Tibial artery (tissue), 4 donors: ENCODE results near the gene TBC1D8B.
"Not testable (repeated sequence)": the region's sequence is repeated elsewhere in the genome, so short reads cannot be mapped to it uniquely, and the experiment has no call there.

ENCODE experiments used
- DNase-seq, 2 donors: peaks; one replicate each; pipeline ENCODE4 v3.0.0-alpha.2; 2019
- H3K27ac ChIP-seq, 2 donors: fragments of 200-600 bp; sonication (generic) in 1 of 2; 1 replicate in 1 of 2; 2 replicates in 1 of 2; pipeline ENCODE4 v1.5.1; 2018 to 2019; ENCODE audit warnings: mild to moderate bottlenecking in 1 of 2
- H3K27me3 ChIP-seq, 2 donors: fragments of 200-600 bp; sonication (generic) in 1 of 2; one replicate each; pipeline versions ENCODE4 v1.5.1 to v1.6.0; 2016 to 2019
- H3K36me3 ChIP-seq, 3 donors: fragments of 200-600 bp; sonication (generic) in 2 of 3; one replicate each; pipeline ENCODE4 v1.5.1; 2016 to 2019; ENCODE audit warnings: mild to moderate bottlenecking in 2 of 3
- H3K4me1 ChIP-seq, 4 donors: fragments of 200-600 bp; sonication (generic) in 2 of 4; 1 replicate in 3 of 4; 2 replicates in 1 of 4; pipeline ENCODE4 v1.5.1; 2016 to 2019
- H3K4me3 ChIP-seq, 2 donors: fragments of 200-600 bp; sonication (generic) in 1 of 2; 1 replicate in 1 of 2; 2 replicates in 1 of 2; pipeline ENCODE4 v1.5.1; 2018 to 2019; ENCODE audit warnings: mild to moderate bottlenecking in 2 of 2
- H3K9me3 ChIP-seq, 3 donors: fragments of 200-600 bp; sonication (generic) in 1 of 3; one replicate each; pipeline ENCODE4 v1.5.1; 2016 to 2019
- CTCF ChIP-seq, 2 experiments: fragments of 200-600 bp in 1 of 2; fragments of 450-650 bp in 1 of 2; IDR thresholded peaks; one replicate each; pipeline ENCODE4 v1.5.1; 2017 to 2019; ENCODE audit warnings: antibody characterized with exemption in 2 of 2, mild to moderate bottlenecking in 1 of 2, moderate library complexity in 1 of 2
- intact Hi-C: fragments of 100-400 bp; cut with DNase I; formaldehyde crosslinking; loops from one replicate; pipeline ENCODE4 v1.15.0; 2023; ENCODE audit warnings: low total_unique reads

TBC1D8B gene

DNA sequence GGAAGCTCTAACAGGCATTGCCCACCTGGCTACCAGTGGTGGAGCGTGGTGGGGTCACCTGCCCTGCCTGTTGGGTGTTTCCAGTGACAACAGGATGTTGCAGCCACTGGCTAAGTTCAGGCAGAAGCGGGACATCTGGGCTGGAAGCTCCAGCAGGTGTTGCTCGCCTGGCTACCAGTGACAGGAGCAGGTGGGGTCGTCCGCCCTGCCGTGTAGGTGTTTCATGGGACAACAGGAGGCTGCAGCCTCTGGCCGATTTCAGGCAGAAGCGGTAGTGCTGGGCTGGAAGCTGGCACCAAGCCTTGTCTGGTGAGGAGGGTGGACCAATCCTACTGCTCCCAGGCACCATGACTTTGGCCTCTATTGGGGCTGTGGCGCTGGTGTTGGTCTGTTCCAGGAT is 61.2 kb downstream of the TBC1D8B start:
- intact Hi-C loops: no loop called here
- DNase-seq: no peak
- H3K27ac ChIP-seq: no peak overlapping the region

DNA sequence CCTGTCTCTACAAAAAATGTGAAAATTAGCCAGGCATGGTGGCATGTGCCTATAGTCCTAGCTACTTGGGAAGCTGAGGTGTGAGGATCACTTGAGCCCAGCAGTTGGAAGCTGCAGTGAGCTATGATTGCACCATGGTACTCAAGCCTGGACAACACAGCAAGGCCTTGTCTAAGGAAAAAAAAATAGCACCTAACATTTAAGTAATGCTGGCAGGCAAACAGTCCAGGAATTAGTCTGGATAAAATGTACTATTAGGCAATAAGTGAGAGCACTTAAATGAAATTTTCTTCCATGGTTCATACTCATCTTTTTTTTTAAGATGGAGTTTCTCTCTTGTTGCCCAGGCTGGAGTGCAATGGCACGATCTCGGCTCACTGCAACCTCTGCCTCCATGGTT is 70.3 kb downstream of the TBC1D8B start:
- DNase-seq, H3K4me3 ChIP-seq, H3K4me1 ChIP-seq, H3K9me3 ChIP-seq, H3K27ac ChIP-seq, H3K27me3 ChIP-seq, H3K36me3 ChIP-seq, intact Hi-C loops: not testable (repeated sequence)

More for the DNA sequence above, 61.2 kb downstream of the TBC1D8B start:
- no peaks in the 10 kb centered on the region for H3K4me1 ChIP-seq
- TF ChIP-seq CTCF (IDR thresholded peaks at IDR 0.05): no peak
- H3K4me3 ChIP-seq: no peak overlapping the region
- H3K36me3 ChIP-seq: no peaks in the 10 kb centered on the region
- peaks cover 0 to 12% (median 7%) of the 10 kb centered on the region in 3 donors for H3K9me3 ChIP-seq
- no peaks in the 10 kb centered on the region for H3K27me3 ChIP-seq

DNA sequence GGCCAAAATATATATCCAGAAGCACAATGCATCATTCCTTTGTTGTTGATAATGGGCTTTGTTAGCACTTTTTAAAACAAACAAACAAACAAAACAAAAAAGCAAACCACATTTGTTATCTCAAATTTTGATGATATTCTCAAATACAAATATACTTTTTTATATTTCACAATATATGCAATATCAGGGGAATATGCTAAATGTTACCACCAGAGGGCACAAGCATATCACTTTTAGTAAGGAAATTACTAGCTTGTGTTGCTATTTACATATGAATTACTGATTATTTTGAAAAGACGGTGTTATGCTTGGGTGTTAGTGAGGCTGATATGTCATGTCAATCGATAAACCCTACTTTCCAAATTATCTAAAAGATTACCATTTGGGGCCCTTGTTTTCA is 71.6 kb downstream of the TBC1D8B start:
- no peak overlapping the region for H3K27ac ChIP-seq
- peaks cover 0 to 5% (median 0%) of the 10 kb centered on the region in 3 donors for H3K36me3 ChIP-seq
- no peak overlapping the region for H3K4me3 ChIP-seq
- H3K27me3 ChIP-seq: no peaks in the 10 kb centered on the region
- no peak for DNase-seq
- TF ChIP-seq CTCF (IDR thresholded peaks at IDR 0.05): peak; percentile 16 to 29
- H3K9me3 ChIP-seq: no peaks in the 10 kb centered on the region
- intact Hi-C loops: no loop called here
- H3K4me1 ChIP-seq: no peaks in the 10 kb centered on the region

- intact Hi-C loops: no loop called here
- no peak for DNase-seq
- no peak for TF ChIP-seq CTCF (IDR thresholded peaks at IDR 0.05)
Observed at GRCh38 chrX:106875151-106875550, 72.7 kb downstream of the TBC1D8B start.

DNA sequence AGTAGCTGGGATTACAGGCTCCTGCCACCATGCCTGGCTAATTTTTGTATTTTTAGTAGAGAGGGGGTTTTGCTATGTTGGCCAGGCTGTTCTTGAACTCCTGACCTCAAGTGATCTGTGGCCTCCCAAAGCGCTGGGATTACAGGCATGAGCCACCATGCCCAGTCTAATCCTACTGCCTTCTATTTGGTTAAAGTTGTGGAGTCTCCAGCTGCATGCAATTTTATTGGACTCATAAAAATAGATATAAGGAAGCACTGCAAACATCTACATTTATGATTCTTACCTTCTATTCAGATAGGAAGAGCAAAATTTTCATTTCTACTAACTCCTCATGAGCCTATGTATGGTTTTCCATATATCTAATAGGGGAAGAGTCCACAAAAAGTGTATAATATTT is 87.0 kb downstream of the TBC1D8B start:
- DNase-seq: no peak
- no peaks in the 10 kb centered on the region for H3K27me3 ChIP-seq
- intact Hi-C loops: no loop called here
- H3K27ac ChIP-seq: no peak overlapping the region
- no peak overlapping the region for H3K4me3 ChIP-seq
- TF ChIP-seq CTCF (IDR thresholded peaks at IDR 0.05): no peak
- H3K4me1 ChIP-seq: no peaks in the 10 kb centered on the region
- no peaks in the 10 kb centered on the region for H3K9me3 ChIP-seq
- H3K36me3 ChIP-seq: no peaks in the 10 kb centered on the region

More at GRCh38 chrX:106875151-106875550, 72.7 kb downstream of the TBC1D8B start:
- Histone ChIP-seq H3K9me3 (no peaks in the 10 kb centered on the region), H3K4me1 (no peaks in the 10 kb centered on the region), H3K27me3 (no peaks in the 10 kb centered on the region), H3K4me3 (no peak overlapping the region), H3K27ac (no peak overlapping the region), H3K36me3 (peaks cover 0 to 5% (median 0%) of the 10 kb centered on the region in 3 donors)

DNA sequence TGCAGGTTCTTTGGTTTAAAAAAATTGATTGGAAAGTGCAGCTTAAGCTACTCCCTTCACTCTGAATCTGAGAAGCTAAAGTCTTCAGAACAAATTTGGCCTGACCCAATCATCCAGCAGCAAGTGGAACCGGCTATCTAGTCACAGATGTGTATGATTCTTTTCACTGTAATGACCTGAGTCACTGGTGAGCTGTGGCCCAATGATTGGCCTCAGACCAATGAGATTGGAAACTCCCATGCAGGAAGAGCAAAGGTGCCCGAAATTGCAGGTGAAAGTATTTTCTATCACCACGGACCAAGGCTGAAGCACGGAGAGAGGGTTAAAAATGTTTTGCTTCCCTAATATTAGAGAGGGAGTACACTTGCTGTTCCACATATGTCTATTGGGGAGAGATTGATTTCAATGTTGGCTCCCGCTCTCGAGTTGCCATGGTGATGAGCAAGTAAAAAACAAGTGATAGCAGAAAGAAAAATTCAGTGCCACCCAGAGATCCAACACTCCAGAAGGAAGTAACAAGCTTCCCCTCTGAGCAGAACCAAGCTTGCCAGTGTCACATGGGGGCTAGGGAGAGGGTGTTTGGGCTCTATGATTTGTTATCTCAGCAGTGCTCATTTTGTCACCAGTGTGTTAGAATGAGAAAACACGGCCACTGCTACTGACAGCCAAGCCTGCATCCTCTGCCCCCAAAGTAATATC is 89.4 kb downstream of the TBC1D8B start:
- Histone ChIP-seq H3K4me1 (no peaks in the 10 kb centered on the region), H3K27me3 (no peaks in the 10 kb centered on the region), H3K36me3 (no peaks in the 10 kb centered on the region), H3K27ac (no peak overlapping the region), H3K9me3 (no peaks in the 10 kb centered on the region), H3K4me3 (no peak overlapping the region)
- no peak for DNase-seq
- intact Hi-C loops: no loop called here
- no peak for TF ChIP-seq CTCF (IDR thresholded peaks at IDR 0.05)
